HG02610 (cell line): ENCODE results near the gene HOMER3.
"Not testable (repeated sequence)": the region's sequence is repeated elsewhere in the genome, so short reads cannot be mapped to it uniquely, and the experiment has no call there.

Experiments
- ATAC-seq: cut with Tn5 transposase; IDR thresholded peaks from one replicate; pipeline ENCODE4 v1.9.1; 2021; ENCODE audit warnings: mild to moderate bottlenecking, moderate library complexity; ENCODE audit not compliant: unreplicated experiment

HOMER3 gene

GRCh38 chr19:18954094-18954493 is 13.1 kb upstream of the HOMER3 start:
- ATAC-seq, result no peak

- ATAC-seq, result not testable (repeated sequence)
Observed at GRCh38 chr19:18952364-18953003, 11.5 kb upstream of the HOMER3 start.

- no peak for ATAC-seq
Observed at GRCh38 chr19:18951721-18952281, 10.8 kb upstream of the HOMER3 start.

- ATAC-seq, result no peak
Observed at GRCh38 chr19:18949858-18950257, 8.8 kb upstream of the HOMER3 start.

GRCh38 chr19:18948976-18949356 is 7.9 kb upstream of the HOMER3 start:
- no peak for ATAC-seq

GRCh38 chr19:18948075-18948975 is 7.3 kb upstream of the HOMER3 start:
- no peak for ATAC-seq

GRCh38 chr19:18946918-18947317 is 5.9 kb upstream of the HOMER3 start:
- ATAC-seq, result no peak

- no peak for ATAC-seq
Observed at GRCh38 chr19:18946335-18946734, 5.3 kb upstream of the HOMER3 start.

- ATAC-seq, result no peak
Observed at GRCh38 chr19:18945297-18945696, 4.3 kb upstream of the HOMER3 start.

GRCh38 chr19:18943465-18943864 is 2.4 kb upstream of the HOMER3 start:
- no peak for ATAC-seq

- ATAC-seq, result no peak
Observed at GRCh38 chr19:18942692-18943091, 1.7 kb upstream of the HOMER3 start.

GRCh38 chr19:18941628-18942354 is 774 bp upstream of the HOMER3 start:
- ATAC-seq, result no peak

GRCh38 chr19:18939922-18940768 is 872 bp downstream of the HOMER3 start:
- ATAC-seq, result no peak

- ATAC-seq, result no peak
Observed at GRCh38 chr19:18939163-18939562, 1.9 kb downstream of the HOMER3 start.

- no peak for ATAC-seq
Observed at GRCh38 chr19:18933297-18933696, 7.7 kb downstream of the HOMER3 start.

- ATAC-seq, result no peak
Observed at GRCh38 chr19:18932216-18932841, 8.7 kb downstream of the HOMER3 start.

GRCh38 chr19:18931316-18932162 is 9.5 kb downstream of the HOMER3 start:
- no peak for ATAC-seq

- no peak for ATAC-seq
Observed at GRCh38 chr19:18929311-18929710, 11.7 kb downstream of the HOMER3 start.
